ENCODE data around the gene SKIC3.

Gene SKIC3

GRCh38 chr5:95520206-95520605, 34.6 kb downstream of the SKIC3 start:
- no peak overlapping the region for H3K4me3 ChIP-seq (ENCODE audit: low read length)
- DNase-seq (ENCODE audit: low read depth), result no peak
- no peak for TF ChIP-seq CTCF (IDR thresholded peaks at IDR 0.05; ENCODE audit: insufficient read depth, low read depth, low read length, missing control alignments)

- no peak for DNase-seq (ENCODE audit: low read depth)
- no peak for TF ChIP-seq CTCF (IDR thresholded peaks at IDR 0.05; ENCODE audit: insufficient read depth, low read depth, low read length, missing control alignments)
- H3K4me3 ChIP-seq (ENCODE audit: low read length), result no peak overlapping the region
Observed at GRCh38 chr5:95519681-95520080, 35.1 kb downstream of the SKIC3 start.

- no peak for TF ChIP-seq CTCF (IDR thresholded peaks at IDR 0.05; ENCODE audit: insufficient read depth, low read depth, low read length, missing control alignments)
- no peak for DNase-seq (ENCODE audit: low read depth)
- no peak overlapping the region for H3K4me3 ChIP-seq (ENCODE audit: low read length)
Observed at GRCh38 chr5:95519151-95519550, 35.6 kb downstream of the SKIC3 start.

GRCh38 chr5:95518417-95518816, 36.4 kb downstream of the SKIC3 start:
- no peak for DNase-seq (ENCODE audit: low read depth)
- no peak for TF ChIP-seq CTCF (IDR thresholded peaks at IDR 0.05; ENCODE audit: insufficient read depth, low read depth, low read length, missing control alignments)
- H3K4me3 ChIP-seq (ENCODE audit: low read length), result no peak overlapping the region

GRCh38 chr5:95511606-95512005, 43.2 kb downstream of the SKIC3 start:
- TF ChIP-seq CTCF (IDR thresholded peaks at IDR 0.05; ENCODE audit: insufficient read depth, low read depth, low read length, missing control alignments), result no peak
- no peak for DNase-seq (ENCODE audit: low read depth)
- H3K4me3 ChIP-seq (ENCODE audit: low read length), result no peak overlapping the region

GRCh38 chr5:95508550-95508949, 46.2 kb downstream of the SKIC3 start:
- DNase-seq (ENCODE audit: low read depth), result no peak
- no peak overlapping the region for H3K4me3 ChIP-seq (ENCODE audit: low read length)
- TF ChIP-seq CTCF (IDR thresholded peaks at IDR 0.05; ENCODE audit: insufficient read depth, low read depth, low read length, missing control alignments), result no peak
